Neural cell (in vitro differentiated cells): ENCODE data around the gene DHX8. TPM values are rescaled to one million over a fixed set of nuclear protein-coding genes. Genes with fewer than 3 reads are reported as not detected.
"Not testable (repeated sequence)": the region's sequence is repeated elsewhere in the genome, so short reads cannot be mapped to it uniquely, and the experiment has no call there.

Experiments
- H2AFZ ChIP-seq: fragments of 200-600, 300-800 bp; sonication (generic), shearing (Covaris generic); 2 replicates; pipeline ENCODE4 v1.6.0; 2014; ENCODE audit warnings: low read depth, mild to moderate bottlenecking, antibody characterized with exemption, low read length, moderate library complexity
- H3F3A ChIP-seq: fragments of 200-600 bp; shearing (Covaris generic); 2 replicates; pipeline ENCODE4 v1.6.1; 2016; ENCODE audit warnings: mild to moderate bottlenecking, moderate library complexity, mixed read lengths, antibody characterized with exemption, low read length; ENCODE audit not compliant: insufficient read depth, poor library complexity, severe bottlenecking
- H3K27ac ChIP-seq: fragments of 200-600, 300-800 bp; sonication (generic), shearing (Covaris generic); 2 replicates; pipeline ENCODE4 v1.5.1; 2014; ENCODE audit warnings: mild to moderate bottlenecking, low read length, moderate library complexity
- H3K27me3 ChIP-seq: fragments of 300-800, 200-600 bp; sonication (generic), shearing (Covaris generic); 2 replicates; pipeline ENCODE4 v1.6.0; 2014; ENCODE audit warnings: mild to moderate bottlenecking, low read depth, low read length, moderate library complexity; ENCODE audit not compliant: insufficient read depth
- H3K36me3 ChIP-seq: fragments of 300-800, 200-600 bp; sonication (generic), shearing (Covaris generic); 2 replicates; pipeline ENCODE4 v1.5.1; 2014; ENCODE audit warnings: mild to moderate bottlenecking, antibody characterized with exemption, low read length, moderate library complexity; ENCODE audit not compliant: insufficient read depth
- H3K4me2 ChIP-seq: fragments of 300-800, 200-600 bp; sonication (generic), shearing (Covaris generic); 2 replicates; pipeline ENCODE4 v1.6.0; 2014; ENCODE audit warnings: mild to moderate bottlenecking, low read length
- H3K4me3 ChIP-seq: fragments of 300-800, 200-600 bp; sonication (generic), shearing (Covaris generic); 2 replicates; pipeline ENCODE4 v1.5.1; 2014; ENCODE audit warnings: mild to moderate bottlenecking, low read length, moderate library complexity
- H3K79me2 ChIP-seq: fragments of 200-600 bp; shearing (Covaris generic); replicated peaks from 2 replicates; pipeline ENCODE4 v1.6.0; 2014; ENCODE audit warnings: mild to moderate bottlenecking, low read length, moderate library complexity; ENCODE audit not compliant: insufficient read depth
- H3K9ac ChIP-seq: fragments of 300-800, 200-600 bp; sonication (generic), shearing (Covaris generic); 2 replicates; pipeline ENCODE4 v1.6.1; 2016; ENCODE audit warnings: mild to moderate bottlenecking, low read length, mixed read lengths
- H3K9me2 ChIP-seq: fragments of 200-600 bp; shearing (Covaris generic); 2 replicates; pipeline ENCODE4 v1.6.1; 2016; ENCODE audit warnings: mild to moderate bottlenecking, low read length, mixed read lengths; ENCODE audit not compliant: insufficient read depth
- H3K9me3 ChIP-seq: fragments of 200-600, 300-800 bp; sonication (generic), shearing (Covaris generic); 2 replicates; pipeline ENCODE4 v1.6.1; 2016; ENCODE audit warnings: mild to moderate bottlenecking, mixed run types, low read length, moderate library complexity, mixed read lengths
- H4K20me1 ChIP-seq: fragments of 200-600 bp; shearing (Covaris generic); 2 replicates; pipeline ENCODE4 v1.6.1; 2016; ENCODE audit warnings: mild to moderate bottlenecking, mixed run types; ENCODE audit not compliant: insufficient read depth
- EP300 ChIP-seq: fragments of 450-650 bp; conservative IDR thresholded peaks from 2 replicates; pipeline ENCODE4 v1.6.1; 2014; ENCODE audit warnings: antibody characterized with exemption, mild to moderate bottlenecking, moderate library complexity; ENCODE audit not compliant: poor library complexity, severe bottlenecking
- EZH2 ChIP-seq: fragments of 200-600, 300-800 bp; shearing (Covaris generic), sonication (generic); IDR thresholded peaks from 2 replicates; pipeline ENCODE4 v1.6.1; 2014; ENCODE audit warnings: antibody characterized with exemption, low read length, borderline replicate concordance, mild to moderate bottlenecking; ENCODE audit not compliant: insufficient read depth, poor library complexity, severe bottlenecking
- MXI1 ChIP-seq: fragments of 450-650 bp; conservative IDR thresholded peaks from 2 replicates; pipeline ENCODE4 v1.6.1; 2014; ENCODE audit warnings: antibody characterized with exemption, mild to moderate bottlenecking; ENCODE audit not compliant: poor library complexity, severe bottlenecking
- POLR2AphosphoS5 ChIP-seq: IDR thresholded peaks from 2 replicates; pipeline ENCODE4 v1.6.1; 2012
- RAD21 ChIP-seq: fragments of 450-650 bp; conservative IDR thresholded peaks from 2 replicates; pipeline ENCODE4 v1.6.1; 2014; ENCODE audit warnings: antibody characterized with exemption, mild to moderate bottlenecking, moderate library complexity
- SMC3 ChIP-seq: fragments of 450-650 bp; conservative IDR thresholded peaks from 2 replicates; pipeline ENCODE4 v1.6.1; 2014; ENCODE audit warnings: antibody characterized with exemption, mild to moderate bottlenecking, moderate library complexity; ENCODE audit not compliant: poor library complexity
- TAF1 ChIP-seq: IDR thresholded peaks from 2 replicates; pipeline ENCODE4 v1.6.1; 2012; ENCODE audit warnings: low read depth
- polyA plus RNA-seq: library from polyadenylated mRNA; depleted of rRNA; stranded (reverse); fragments of >200 nt; gene quantifications from 2 replicates; pipeline ENCODE4 v1.2.3, GENCODE V29; 2014
- TF ChIP-seq, protein P1 (sequence below): fragments of 450-650 bp; IDR thresholded peaks from 2 replicates; pipeline ENCODE4 v1.5.1; 2014; ENCODE audit warnings: antibody characterized with exemption, mild to moderate bottlenecking, moderate library complexity; ENCODE audit not compliant: poor library complexity, severe bottlenecking
- TF ChIP-seq, protein P2 (sequence below): IDR thresholded peaks from 2 replicates; pipeline ENCODE4 v1.6.1; 2012; ENCODE audit warnings: borderline replicate concordance

The DHX8 gene
- polyA plus RNA-seq, 1 donor from 2014 or later, result 19.4 TPM

DNA sequence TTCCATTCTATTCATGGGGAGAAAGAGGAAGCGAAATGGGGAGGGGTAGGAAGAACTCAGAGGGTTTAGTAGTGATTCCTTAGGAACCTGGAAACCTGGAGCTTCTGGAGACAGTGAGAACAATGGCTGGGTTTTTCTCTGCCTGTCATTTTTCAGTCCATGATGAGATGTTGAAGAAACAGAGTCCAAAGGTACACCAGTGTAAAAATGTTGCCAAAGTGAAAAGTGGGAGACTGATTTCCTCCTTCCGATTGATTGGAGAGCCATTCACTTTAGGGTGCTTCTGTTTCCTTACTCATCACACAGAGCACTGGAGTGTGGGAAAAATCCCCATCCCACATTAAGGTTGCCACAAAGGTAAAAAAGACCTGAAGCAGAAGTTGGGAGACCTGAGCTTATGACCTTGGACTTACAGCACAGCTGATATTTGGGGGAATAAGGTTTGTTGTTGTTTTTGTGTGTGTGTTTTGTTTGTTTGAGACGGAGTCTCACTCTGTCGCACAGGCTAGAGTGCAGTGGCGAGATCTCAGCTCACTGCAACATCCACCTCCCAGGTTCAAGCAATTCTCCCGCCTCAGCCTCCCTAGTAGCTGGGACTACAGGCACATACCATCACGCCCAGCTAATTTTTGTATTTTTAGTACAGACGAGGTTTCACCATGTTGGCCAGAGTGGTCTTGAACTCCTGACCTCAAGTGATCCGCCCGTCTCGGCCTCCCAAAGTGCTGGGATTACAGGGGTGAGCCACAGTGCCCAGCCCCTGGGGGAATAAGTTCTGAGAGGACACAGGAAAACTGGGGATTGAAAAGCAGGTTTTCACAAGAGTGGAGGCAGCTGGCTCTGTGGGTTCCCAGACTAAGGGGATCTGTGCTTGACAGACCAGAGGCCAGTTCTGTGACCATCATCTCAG, 1.4 kb upstream of the DHX8 start:
- no peaks in the 10 kb centered on the region for H3K9me3 ChIP-seq
- TF ChIP-seq POLR2AphosphoS5, result no peak
- TF ChIP-seq TAF1, result no peak
- TF ChIP-seq, protein P1, sequence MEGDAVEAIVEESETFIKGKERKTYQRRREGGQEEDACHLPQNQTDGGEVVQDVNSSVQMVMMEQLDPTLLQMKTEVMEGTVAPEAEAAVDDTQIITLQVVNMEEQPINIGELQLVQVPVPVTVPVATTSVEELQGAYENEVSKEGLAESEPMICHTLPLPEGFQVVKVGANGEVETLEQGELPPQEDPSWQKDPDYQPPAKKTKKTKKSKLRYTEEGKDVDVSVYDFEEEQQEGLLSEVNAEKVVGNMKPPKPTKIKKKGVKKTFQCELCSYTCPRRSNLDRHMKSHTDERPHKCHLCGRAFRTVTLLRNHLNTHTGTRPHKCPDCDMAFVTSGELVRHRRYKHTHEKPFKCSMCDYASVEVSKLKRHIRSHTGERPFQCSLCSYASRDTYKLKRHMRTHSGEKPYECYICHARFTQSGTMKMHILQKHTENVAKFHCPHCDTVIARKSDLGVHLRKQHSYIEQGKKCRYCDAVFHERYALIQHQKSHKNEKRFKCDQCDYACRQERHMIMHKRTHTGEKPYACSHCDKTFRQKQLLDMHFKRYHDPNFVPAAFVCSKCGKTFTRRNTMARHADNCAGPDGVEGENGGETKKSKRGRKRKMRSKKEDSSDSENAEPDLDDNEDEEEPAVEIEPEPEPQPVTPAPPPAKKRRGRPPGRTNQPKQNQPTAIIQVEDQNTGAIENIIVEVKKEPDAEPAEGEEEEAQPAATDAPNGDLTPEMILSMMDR, result no peak
- TF ChIP-seq SMC3, result no peak
- no peak for TF ChIP-seq RAD21
- TF ChIP-seq, protein P2, sequence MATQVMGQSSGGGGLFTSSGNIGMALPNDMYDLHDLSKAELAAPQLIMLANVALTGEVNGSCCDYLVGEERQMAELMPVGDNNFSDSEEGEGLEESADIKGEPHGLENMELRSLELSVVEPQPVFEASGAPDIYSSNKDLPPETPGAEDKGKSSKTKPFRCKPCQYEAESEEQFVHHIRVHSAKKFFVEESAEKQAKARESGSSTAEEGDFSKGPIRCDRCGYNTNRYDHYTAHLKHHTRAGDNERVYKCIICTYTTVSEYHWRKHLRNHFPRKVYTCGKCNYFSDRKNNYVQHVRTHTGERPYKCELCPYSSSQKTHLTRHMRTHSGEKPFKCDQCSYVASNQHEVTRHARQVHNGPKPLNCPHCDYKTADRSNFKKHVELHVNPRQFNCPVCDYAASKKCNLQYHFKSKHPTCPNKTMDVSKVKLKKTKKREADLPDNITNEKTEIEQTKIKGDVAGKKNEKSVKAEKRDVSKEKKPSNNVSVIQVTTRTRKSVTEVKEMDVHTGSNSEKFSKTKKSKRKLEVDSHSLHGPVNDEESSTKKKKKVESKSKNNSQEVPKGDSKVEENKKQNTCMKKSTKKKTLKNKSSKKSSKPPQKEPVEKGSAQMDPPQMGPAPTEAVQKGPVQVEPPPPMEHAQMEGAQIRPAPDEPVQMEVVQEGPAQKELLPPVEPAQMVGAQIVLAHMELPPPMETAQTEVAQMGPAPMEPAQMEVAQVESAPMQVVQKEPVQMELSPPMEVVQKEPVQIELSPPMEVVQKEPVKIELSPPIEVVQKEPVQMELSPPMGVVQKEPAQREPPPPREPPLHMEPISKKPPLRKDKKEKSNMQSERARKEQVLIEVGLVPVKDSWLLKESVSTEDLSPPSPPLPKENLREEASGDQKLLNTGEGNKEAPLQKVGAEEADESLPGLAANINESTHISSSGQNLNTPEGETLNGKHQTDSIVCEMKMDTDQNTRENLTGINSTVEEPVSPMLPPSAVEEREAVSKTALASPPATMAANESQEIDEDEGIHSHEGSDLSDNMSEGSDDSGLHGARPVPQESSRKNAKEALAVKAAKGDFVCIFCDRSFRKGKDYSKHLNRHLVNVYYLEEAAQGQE, result no peak
- TF ChIP-seq MXI1, result no peak
- TF ChIP-seq EZH2, result no peak
- no peak for TF ChIP-seq EP300
- no peak overlapping the region for H3K27ac ChIP-seq
- no peaks in the 10 kb centered on the region for H4K20me1 ChIP-seq
- H3F3A ChIP-seq, result no peaks in the 10 kb centered on the region
- H3K4me3 ChIP-seq, result no peak overlapping the region
- no peaks in the 10 kb centered on the region for H3K27me3 ChIP-seq
- H3K9me2 ChIP-seq, result no peaks in the 10 kb centered on the region
- H3K79me2 ChIP-seq, result peaks cover 35% of the 10 kb centered on the region
- H3K4me2 ChIP-seq, result no peak overlapping the region
- H2AFZ ChIP-seq, result no peak overlapping the region
- H3K9ac ChIP-seq, result no peak overlapping the region
- no peaks in the 10 kb centered on the region for H3K36me3 ChIP-seq

DNA sequence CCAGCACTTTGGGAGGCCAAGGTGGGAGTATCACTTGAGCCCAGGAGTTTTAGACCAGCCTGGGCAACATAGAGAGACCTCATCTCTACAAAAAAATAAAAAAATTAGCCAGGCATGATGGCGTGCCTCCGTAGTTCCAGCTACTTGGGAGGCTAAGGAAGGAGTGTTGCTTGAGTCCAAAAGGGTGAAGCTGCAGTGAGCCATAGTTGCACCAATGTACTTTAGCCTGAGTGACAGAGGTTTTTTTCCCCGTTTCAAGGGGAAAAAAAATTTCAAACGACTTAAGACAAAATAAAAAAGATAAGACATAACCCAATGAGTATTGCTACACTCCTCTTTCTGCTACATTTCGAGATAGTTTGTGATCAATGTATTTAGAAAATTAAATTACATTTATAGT, 6.8 kb downstream of the DHX8 start:
- H3K36me3 ChIP-seq, result peaks cover 7% of the 10 kb centered on the region
- TF ChIP-seq EZH2, result no peak
- no peak overlapping the region for H2AFZ ChIP-seq
- H3K9ac ChIP-seq, result no peak overlapping the region
- H3F3A ChIP-seq, result no peaks in the 10 kb centered on the region
- H3K9me3 ChIP-seq, result no peaks in the 10 kb centered on the region
- H3K9me2 ChIP-seq, result no peaks in the 10 kb centered on the region
- H3K79me2 ChIP-seq, result peaks cover 20% of the 10 kb centered on the region
- no peak overlapping the region for H3K4me2 ChIP-seq
- no peaks in the 10 kb centered on the region for H4K20me1 ChIP-seq
- no peaks in the 10 kb centered on the region for H3K27me3 ChIP-seq
- no peak overlapping the region for H3K4me3 ChIP-seq
- no peak overlapping the region for H3K27ac ChIP-seq

DNA sequence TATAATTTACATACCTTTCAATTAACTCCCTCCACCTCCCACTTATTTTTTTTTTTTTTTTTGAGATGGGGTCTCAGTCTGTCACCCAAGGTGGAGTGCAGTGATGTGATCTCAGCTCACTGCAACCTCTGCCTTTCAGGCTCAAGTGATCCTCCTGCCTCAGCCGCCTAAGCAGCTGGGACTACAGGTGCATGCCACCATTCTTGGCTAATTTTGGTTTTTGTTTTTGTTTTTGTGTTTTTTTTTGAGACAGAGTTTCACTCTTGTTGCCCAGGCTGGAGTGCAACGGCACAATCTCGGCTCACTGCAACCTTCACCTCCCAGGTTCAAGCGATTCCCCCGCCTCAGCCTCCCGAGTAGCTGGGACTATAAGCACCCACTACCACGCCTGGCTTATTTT, 25.7 kb downstream of the DHX8 start:
- not testable (repeated sequence) for H4K20me1 ChIP-seq, H3K36me3 ChIP-seq

DNA sequence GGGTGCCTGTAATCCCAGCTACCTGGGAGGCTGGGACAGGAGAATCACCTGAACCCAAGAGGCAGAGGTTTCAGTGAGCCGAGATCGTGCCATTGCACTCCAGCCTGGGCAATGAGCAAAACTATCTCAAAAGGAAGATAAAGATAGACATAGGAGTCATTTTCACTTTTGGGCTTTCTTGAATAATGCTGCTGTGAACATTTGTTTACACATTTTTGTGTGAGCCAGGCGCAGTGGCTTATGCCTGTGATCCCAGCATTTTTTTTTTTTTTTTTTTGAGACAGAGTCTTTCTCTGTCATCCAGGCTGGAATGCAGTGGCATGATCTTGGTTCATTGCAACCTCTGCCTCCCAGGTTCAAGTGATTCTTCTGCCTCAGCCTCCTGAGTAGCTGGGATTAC, 27.4 kb downstream of the DHX8 start:
- not testable (repeated sequence) for H3K4me2 ChIP-seq, H3F3A ChIP-seq, H3K27me3 ChIP-seq, H3K9me3 ChIP-seq, H3K36me3 ChIP-seq, H3K9me2 ChIP-seq, H3K27ac ChIP-seq, H4K20me1 ChIP-seq, H3K9ac ChIP-seq, H2AFZ ChIP-seq, H3K79me2 ChIP-seq, H3K4me3 ChIP-seq

More for the DNA sequence above, 25.7 kb downstream of the DHX8 start:
- not testable (repeated sequence) for H3K9me2 ChIP-seq, H3K27ac ChIP-seq, H3F3A ChIP-seq, H3K9me3 ChIP-seq, H2AFZ ChIP-seq, H3K79me2 ChIP-seq, H3K9ac ChIP-seq, H3K4me2 ChIP-seq, H3K27me3 ChIP-seq, H3K4me3 ChIP-seq
